Measurements from ENCODE around the gene SPAG7. TPM values are rescaled to one million over a fixed set of nuclear protein-coding genes. Genes with fewer than 3 reads are reported as not detected.

The SPAG7 gene
- total and polyA plus RNA-seq, 2 of the 8 experiments (the other 6 are each of a cell fraction or from before 2014, with no cell fraction given): 74.2 to 81.9 TPM

DNA sequence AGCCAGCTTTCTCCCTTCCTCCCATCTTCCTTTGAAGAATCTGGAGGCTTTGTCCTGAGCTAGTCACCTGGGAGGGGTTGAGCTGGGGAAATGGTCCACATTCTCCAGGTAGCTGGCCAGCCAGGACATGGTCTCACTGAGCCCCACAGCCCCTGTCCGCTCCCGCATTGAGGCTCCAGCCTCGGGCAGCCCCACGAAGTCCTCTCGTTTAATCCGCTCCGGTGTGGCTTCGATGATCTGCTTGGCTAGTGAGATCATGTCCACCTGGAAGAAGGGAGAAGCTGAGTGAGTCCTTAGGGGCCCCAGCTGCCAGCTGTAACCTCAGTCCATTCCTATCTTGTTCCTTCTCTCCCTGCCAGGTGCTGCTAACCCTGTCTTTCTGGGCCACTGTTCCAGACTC is 2.7 kb upstream of the SPAG7 start:
- Histone ChIP-seq H3K14ac (ENCODE audit: insufficient read length) (no peak overlapping the region), H3K9me3 (ENCODE audit: insufficient read depth in 2 of 2, low read depth in 1 of 2, low read length in 1 of 2) (no peaks in the 10 kb centered on the region), H3K9ac (replicated peaks in 1 of 4; ENCODE audit: extremely low read depth in 1 of 4, low read depth in 3 of 4, low read length in 3 of 4) (no peak overlapping the region), H3K36me3 (ENCODE audit: control insufficient read depth in 2 of 4, insufficient read depth in 4 of 4, low read length in 3 of 4) (peaks cover 0 to 11% (median 0%) of the 10 kb centered on the region in 4 experiments; a peak in 1 of 8 replicates), H3K79me1 (ENCODE audit: low read depth, low read length) (peaks cover 3% of the 10 kb centered on the region; the same call in 1 of the 2 replicates), H2BK5ac (ENCODE audit: low read depth, low read length) (no peak overlapping the region), H2AFZ (ENCODE audit: low read length) (no peak overlapping the region), H3K56ac (replicated peaks; ENCODE audit: insufficient read length, low read depth, low read length) (no peak overlapping the region), H3K79me2 (ENCODE audit: control insufficient read depth in 1 of 2, insufficient read depth in 2 of 2, low read length in 2 of 2) (peaks cover 0 to 15% of the 10 kb centered on the region in 2 experiments; a peak in 2 of 4 replicates), H4K5ac (ENCODE audit: insufficient read length, low read depth, low read length) (no peak overlapping the region), H3K4me2 (ENCODE audit: insufficient read depth in 1 of 2, low read depth in 2 of 2, low read length in 2 of 2) (no peak overlapping the region; a peak in 1 of 4 replicates), H3K18ac (ENCODE audit: extremely low read depth, low read length) (no peak overlapping the region), H3K4me1 (replicated peaks in 1 of 4; ENCODE audit: control insufficient read depth in 3 of 4, insufficient read depth in 4 of 4, low read length in 3 of 4) (peaks cover 2 to 16% (median 9%) of the 10 kb centered on the region in 4 experiments), H3K23me2 (ENCODE audit: low read depth, low read length) (peaks cover 19% of the 10 kb centered on the region; the same call in 1 of the 2 replicates), H2BK12ac (ENCODE audit: low read depth, low read length) (no peak overlapping the region), H4K20me1 (replicated peaks in 1 of 2; ENCODE audit: control insufficient read depth in 1 of 2, insufficient read depth in 2 of 2, low read length in 2 of 2) (peaks cover 2 to 11% of the 10 kb centered on the region in 2 experiments), H2AK5ac (ENCODE audit: low read depth, low read length) (0 out of 2 replicates have a peak overlapping the region, but pooled peaks have one; percentile 30), H3K23ac (ENCODE audit: insufficient read length) (no peak overlapping the region), H3K4ac (replicated peaks; ENCODE audit: insufficient read length, low read depth, low read length) (no peak overlapping the region), H4K91ac (replicated peaks; ENCODE audit: insufficient read length, low read length) (no peak overlapping the region), H3K27ac (ENCODE audit: low read depth, low read length) (no peak overlapping the region), H3K4me3 (ENCODE audit: extremely low read depth in 1 of 4, insufficient read depth in 2 of 4, low read depth in 3 of 4, low read length in 4 of 4) (no peak overlapping the region), H2BK20ac (ENCODE audit: low read length) (no peak overlapping the region), H4K8ac (ENCODE audit: extremely low read depth, insufficient read depth, low read length) (no peak overlapping the region), H2BK15ac (ENCODE audit: low read length) (no peak overlapping the region), H3K27me3 (replicated peaks in 1 of 4; ENCODE audit: control insufficient read depth in 3 of 4, extremely low read depth in 1 of 4, insufficient read depth in 3 of 4, low read length in 3 of 4) (peaks cover 0 to 27% (median 15%) of the 10 kb centered on the region in 4 experiments; a peak in 5 of 7 replicates), H2BK120ac (replicated peaks; ENCODE audit: low read depth, low read length) (no peak overlapping the region)
- TF ChIP-seq CBX5 (IDR thresholded peaks at IDR 0.05; ENCODE audit: low read depth, low read length) (no peak), TCF12 (IDR thresholded peaks at IDR 0.05; ENCODE audit: low read depth, low read length) (no peak), NRF1 (IDR thresholded peaks at IDR 0.05; ENCODE audit: low read depth, low read length) (no peak), SAP30 (IDR thresholded peaks at IDR 0.05; ENCODE audit: insufficient read depth, insufficient replicate concordance, low read length) (no peak), YY1 (IDR thresholded peaks at IDR 0.05; ENCODE audit: low read depth, low read length) (no peak), RBBP5 (IDR thresholded peaks at IDR 0.05; ENCODE audit: borderline replicate concordance, low read depth, low read length) (no peak), POLR2A (IDR thresholded peaks at IDR 0.05; ENCODE audit: control extremely low read depth in 1 of 2, low read depth in 2 of 2, low read length in 2 of 2) (no peak)
- TF ChIP-seq, protein P1, sequence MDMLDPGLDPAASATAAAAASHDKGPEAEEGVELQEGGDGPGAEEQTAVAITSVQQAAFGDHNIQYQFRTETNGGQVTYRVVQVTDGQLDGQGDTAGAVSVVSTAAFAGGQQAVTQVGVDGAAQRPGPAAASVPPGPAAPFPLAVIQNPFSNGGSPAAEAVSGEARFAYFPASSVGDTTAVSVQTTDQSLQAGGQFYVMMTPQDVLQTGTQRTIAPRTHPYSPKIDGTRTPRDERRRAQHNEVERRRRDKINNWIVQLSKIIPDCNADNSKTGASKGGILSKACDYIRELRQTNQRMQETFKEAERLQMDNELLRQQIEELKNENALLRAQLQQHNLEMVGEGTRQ (IDR thresholded peaks at IDR 0.05; ENCODE audit: low read length): no peak
- POLR2A ChIA-PET (ENCODE audit: partially characterized antibody): interaction anchor here (1.0 to 32.4 kb wide), 5 partner anchors 8 to 108 kb away, joined by 3 to 987 read pairs (median 62); partner anchors contain the start of genes CAMTA2, ENO3, PFN1 and RNF167
- WGBS, 2 experiments (ENCODE audit: extremely low coverage in 1 of 2, insufficient coverage in 1 of 2, insufficient read length in 1 of 2, insufficient replicate concordance in 2 of 2, low coverage in 1 of 2, low lambda C conversion rate in 2 of 2, missing lambda C conversion rate in 1 of 2): 97% methylated on average over 8 of the region's 8 CpGs; no CpG with 5 or more reads in 1 of the 2 experiments
- CTCF ChIA-PET (ENCODE audit: partially characterized antibody): interaction anchor here (1.2 to 6.2 kb wide), 6 partner anchors 10 to 61 kb away, joined by 3 to 31 read pairs (median 13); partner anchors contain the start of gene CAMTA2
- no peak for DNase-seq (ENCODE audit: low read depth in 1 of 2, low spot score in 2 of 2)
- FAIRE-seq: no peak
